Measurements from ENCODE around the gene PCMTD2.

The PCMTD2 gene

GRCh38 chr20:64268174-64268573, 12.6 kb downstream of the PCMTD2 start:
- POLR2A ChIA-PET = no interaction called here
- no peaks in the 10 kb centered on the region for H3K9me3 ChIP-seq (ENCODE audit: control insufficient read depth, insufficient read depth, low read depth, low read length)
- no peak overlapping the region for H3K27ac ChIP-seq (ENCODE audit: extremely low read depth, low read depth, low read length)
- no peaks in the 10 kb centered on the region for H3K4me1 ChIP-seq (ENCODE audit: control insufficient read depth, insufficient read depth, low read length)
- H3K4me3 ChIP-seq (ENCODE audit: low read depth, low read length) = no peak overlapping the region
- TF ChIP-seq ZNF544 (tag by site-specific recombination; IDR thresholded peaks at IDR 0.05) = no peak
- peak; percentile 61 for TF ChIP-seq ZIC2 (tag by site-specific recombination; IDR thresholded peaks at IDR 0.05)
- TF ChIP-seq ZFHX2 (tag by site-specific recombination; conservative IDR thresholded peaks at IDR 0.05) = no peak
- TF ChIP-seq ZNF114 (tag by site-specific recombination; IDR thresholded peaks at IDR 0.05) = no peak
- no peak for TF ChIP-seq HOXC10 (CRISPR knock-in tag; IDR thresholded peaks at IDR 0.05)
- CTCF ChIA-PET = no interaction called here
- H3K36me3 ChIP-seq (ENCODE audit: control insufficient read depth in 2 of 2, insufficient read depth in 1 of 2, low read length in 2 of 2) = peaks cover 8 to 54% of the 10 kb centered on the region in 2 experiments; a peak in 2 of 3 replicates

- H3K4me1 ChIP-seq (ENCODE audit: control insufficient read depth, insufficient read depth, low read length) = no peaks in the 10 kb centered on the region
- no peak overlapping the region for H3K27ac ChIP-seq (ENCODE audit: extremely low read depth, low read depth, low read length)
- ChIA-PET POLR2A (no interaction called here), CTCF (no interaction called here)
- TF ChIP-seq ZNF280C (tag by site-specific recombination; IDR thresholded peaks at IDR 0.05) (peak; percentile 65; the same call in 1 of the 2 replicates), ZNF292 (tag by site-specific recombination; IDR thresholded peaks at IDR 0.05; ENCODE audit: borderline replicate concordance, low read depth) (no peak), OVOL3 (tag by site-specific recombination; IDR thresholded peaks at IDR 0.05) (no peak), ZNF138 (tag by site-specific recombination; IDR thresholded peaks at IDR 0.05; ENCODE audit: borderline replicate concordance) (no peak), ZNF776 (tag by site-specific recombination; IDR thresholded peaks at IDR 0.05; ENCODE audit: borderline replicate concordance) (no peak), ZIC2 (tag by site-specific recombination; IDR thresholded peaks at IDR 0.05) (peak; percentile 39), BCL11A (tag by site-specific recombination; IDR thresholded peaks at IDR 0.05; ENCODE audit: low read depth) (no peak), ZNF221 (tag by site-specific recombination; IDR thresholded peaks at IDR 0.05; ENCODE audit: borderline replicate concordance) (no peak), ZFHX2 (tag by site-specific recombination; conservative IDR thresholded peaks at IDR 0.05) (peak; percentile 37), GLIS2 (tag by site-specific recombination; IDR thresholded peaks at IDR 0.05) (peak; percentile 67), ZBTB26 (tag by site-specific recombination; optimal IDR thresholded peaks at IDR 0.05) (peak; percentile 34)
- peaks cover 8 to 52% of the 10 kb centered on the region in 2 experiments; a peak in 2 of 3 replicates for H3K36me3 ChIP-seq (ENCODE audit: control insufficient read depth in 2 of 2, insufficient read depth in 1 of 2, low read length in 2 of 2)
- H3K4me3 ChIP-seq (ENCODE audit: low read depth, low read length) = no peak overlapping the region
- no peaks in the 10 kb centered on the region for H3K9me3 ChIP-seq (ENCODE audit: control insufficient read depth, insufficient read depth, low read depth, low read length)
Observed at GRCh38 chr20:64269604-64270411, 14.3 kb downstream of the PCMTD2 start.

- CTCF ChIA-PET = no interaction called here
- TF ChIP-seq ZNF239 (tag by site-specific recombination; IDR thresholded peaks at IDR 0.05) (no peak), ZNF211 (tag by site-specific recombination; IDR thresholded peaks at IDR 0.05; ENCODE audit: low read depth) (no peak), ZNF184 (tag by site-specific recombination; IDR thresholded peaks at IDR 0.05) (no peak), ZNF555 (tag by site-specific recombination; conservative IDR thresholded peaks at IDR 0.05) (no peak), ZNF645 (tag by site-specific recombination; IDR thresholded peaks at IDR 0.05) (no peak), ZNF266 (tag by site-specific recombination; IDR thresholded peaks at IDR 0.05; ENCODE audit: low read depth) (no peak), ZNF23 (tag by site-specific recombination; IDR thresholded peaks at IDR 0.05; ENCODE audit: borderline replicate concordance) (no peak), SCRT1 (tag by site-specific recombination; IDR thresholded peaks at IDR 0.05; ENCODE audit: borderline replicate concordance) (no peak), ZNF48 (tag by site-specific recombination; IDR thresholded peaks at IDR 0.05) (no peak), EGR2 (tag by site-specific recombination; IDR thresholded peaks at IDR 0.05; ENCODE audit: low read depth) (no peak)
Observed at GRCh38 chr20:64271636-64272035, 16.1 kb downstream of the PCMTD2 start.

More at GRCh38 chr20:64271636-64272035, 16.1 kb downstream of the PCMTD2 start:
- peaks cover under 1 to 41% of the 10 kb centered on the region in 2 experiments; a peak in 1 of 3 replicates for H3K36me3 ChIP-seq (ENCODE audit: control insufficient read depth in 2 of 2, insufficient read depth in 1 of 2, low read length in 2 of 2)
- H3K4me3 ChIP-seq (ENCODE audit: low read depth, low read length) = no peak overlapping the region
- no peaks in the 10 kb centered on the region for H3K9me3 ChIP-seq (ENCODE audit: control insufficient read depth, insufficient read depth, low read depth, low read length)
- POLR2A ChIA-PET = interaction anchor here (0.5 kb wide), 1 partner anchor 76 kb away, joined by 7 read pairs; no protein-coding TSS in a partner anchor
- H3K27ac ChIP-seq (ENCODE audit: extremely low read depth, low read depth, low read length) = no peak overlapping the region
- H3K4me1 ChIP-seq (ENCODE audit: control insufficient read depth, insufficient read depth, low read length) = no peaks in the 10 kb centered on the region
